DMS 273 (cell line): ENCODE data around the gene RHBG.
"Not testable (repeated sequence)": the region's sequence is repeated elsewhere in the genome, so short reads cannot be mapped to it uniquely, and the experiment has no call there.

Experiments
- DNase-seq: peaks from one replicate; lab custom pipeline; 2025; ENCODE audit not compliant: unreplicated experiment; lab: John Stamatoyannopoulos, UW

RHBG gene, protein sequence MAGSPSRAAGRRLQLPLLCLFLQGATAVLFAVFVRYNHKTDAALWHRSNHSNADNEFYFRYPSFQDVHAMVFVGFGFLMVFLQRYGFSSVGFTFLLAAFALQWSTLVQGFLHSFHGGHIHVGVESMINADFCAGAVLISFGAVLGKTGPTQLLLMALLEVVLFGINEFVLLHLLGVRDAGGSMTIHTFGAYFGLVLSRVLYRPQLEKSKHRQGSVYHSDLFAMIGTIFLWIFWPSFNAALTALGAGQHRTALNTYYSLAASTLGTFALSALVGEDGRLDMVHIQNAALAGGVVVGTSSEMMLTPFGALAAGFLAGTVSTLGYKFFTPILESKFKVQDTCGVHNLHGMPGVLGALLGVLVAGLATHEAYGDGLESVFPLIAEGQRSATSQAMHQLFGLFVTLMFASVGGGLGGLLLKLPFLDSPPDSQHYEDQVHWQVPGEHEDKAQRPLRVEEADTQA

GRCh38 chr1:156368889-156369684 lies at the start of gene RHBG:
Gene RHBG (plus strand): TSS chr1:156369211. CDS start chr1:156369250, 39 bp downstream.
- DNase-seq = peak; percentile 71

- DNase-seq = peak; percentile 56
Measured at GRCh38 chr1:156319664-156320063, 49.3 kb upstream of the RHBG start.

GRCh38 chr1:156320560-156320959 lies 48.5 kb upstream of the RHBG start:
- DNase-seq = no peak

GRCh38 chr1:156323179-156323578 lies 45.8 kb upstream of the RHBG start:
- DNase-seq = not testable (repeated sequence)

DNA sequence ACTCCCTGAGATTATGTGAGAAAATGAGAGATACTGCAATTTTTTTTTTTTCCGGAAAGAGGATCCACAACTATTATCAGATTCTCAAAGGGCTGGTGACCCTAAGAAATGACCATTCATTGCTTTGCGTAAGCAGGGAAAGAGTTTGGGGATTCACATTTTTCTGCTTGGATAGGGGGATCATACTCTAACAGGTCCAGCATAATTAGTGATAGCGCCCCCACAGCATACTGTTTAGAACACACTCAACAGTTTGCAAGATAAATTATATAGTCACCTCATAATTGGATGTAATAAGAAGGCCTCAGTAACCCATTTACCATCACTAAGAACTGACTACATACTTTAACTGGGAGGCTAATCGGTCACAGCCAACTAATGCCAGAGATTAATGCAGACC lies 32.8 kb upstream of the RHBG start:
- peak; percentile 55 for DNase-seq

DNA sequence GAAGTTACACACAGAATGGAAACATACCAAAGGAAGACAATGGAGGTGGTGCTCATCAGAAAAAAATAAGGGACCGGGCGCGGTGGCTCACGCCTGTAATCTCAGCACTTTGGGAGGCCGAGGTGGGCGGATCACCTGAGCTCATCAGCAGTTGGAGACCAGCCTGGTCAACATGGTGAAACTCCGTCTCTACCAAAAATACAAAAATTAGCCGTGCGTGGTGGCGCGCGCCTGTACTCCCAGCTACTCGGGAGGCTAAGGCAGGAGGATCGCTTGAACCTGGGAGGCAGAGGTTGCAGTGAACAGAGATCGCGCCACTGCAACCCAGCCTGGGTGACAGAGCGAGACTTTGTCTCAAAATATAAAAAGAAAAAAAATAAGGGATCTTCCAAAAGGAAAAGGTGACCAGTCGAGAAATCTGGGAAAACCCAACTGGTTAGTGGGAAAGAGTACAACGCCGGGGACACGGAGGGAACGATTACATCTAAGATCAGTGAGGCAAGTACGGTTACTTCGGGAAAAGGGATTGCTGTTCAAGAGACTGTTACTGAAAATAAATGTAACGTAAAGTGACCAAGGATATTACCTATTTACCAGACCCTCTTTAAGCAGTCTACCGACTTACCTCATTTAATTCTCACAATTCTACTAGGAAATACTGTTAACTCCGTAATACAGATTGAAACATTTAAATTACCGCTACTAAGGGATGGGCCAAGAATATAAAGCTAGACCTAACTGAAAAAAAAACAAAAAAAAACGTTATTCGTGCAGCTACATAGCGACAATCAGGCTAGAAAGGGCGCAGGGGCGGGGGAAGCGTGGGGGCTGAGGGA lies 31.7 kb upstream of the RHBG start:
- DNase-seq = peak; percentile 26

DNA sequence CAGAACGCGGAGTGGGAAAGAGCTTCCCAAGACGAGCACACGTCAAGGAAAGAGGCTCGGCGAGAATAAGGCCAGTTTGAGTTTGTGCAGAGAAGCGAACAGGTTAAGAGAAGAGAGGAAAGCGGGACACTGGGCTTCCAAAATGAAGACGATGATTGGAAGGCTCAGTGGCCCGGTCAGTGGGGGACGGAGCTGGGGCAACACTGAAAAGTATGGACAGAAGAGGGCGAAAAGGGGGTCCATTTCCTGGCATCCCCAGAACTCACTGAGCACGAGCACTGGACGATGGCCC lies 31.2 kb upstream of the RHBG start:
- peak; percentile 73 for DNase-seq

GRCh38 chr1:156338180-156338976 lies 30.6 kb upstream of the RHBG start, which contains the start of the genes CCT3 and TSACC:
Gene CCT3 (minus strand): TSS chr1:156338292. CDS start chr1:156338184, 108 bp downstream.
Gene TSACC (plus strand): TSS chr1:156338526. CDS start chr1:156339758, 1,232 bp downstream.
- peak; percentile 100 for DNase-seq

GRCh38 chr1:156342166-156342955 lies 26.6 kb upstream of the RHBG start:
- DNase-seq = no peak

GRCh38 chr1:156344409-156344808 lies 24.6 kb upstream of the RHBG start:
- DNase-seq = no peak

DNA sequence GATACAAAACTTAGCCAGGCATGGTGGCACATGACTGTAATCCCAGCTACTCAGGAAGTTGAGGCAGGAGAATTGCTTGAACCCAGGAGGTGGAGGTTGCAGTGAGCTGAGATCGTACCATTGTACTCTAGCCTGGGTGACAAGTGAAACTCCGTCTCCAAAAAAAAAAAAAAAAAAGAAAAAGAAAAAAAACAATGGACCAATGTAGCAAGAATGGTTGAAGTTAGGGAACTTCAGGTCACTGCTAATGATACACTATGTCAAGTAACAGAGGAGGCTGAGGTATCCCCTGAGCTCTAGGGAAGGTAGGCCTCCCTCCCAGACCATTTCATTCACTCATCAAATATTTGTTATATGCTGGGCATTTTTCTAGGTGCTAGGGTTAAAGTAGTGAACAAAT lies 23.0 kb upstream of the RHBG start:
- not testable (repeated sequence) for DNase-seq

DNA sequence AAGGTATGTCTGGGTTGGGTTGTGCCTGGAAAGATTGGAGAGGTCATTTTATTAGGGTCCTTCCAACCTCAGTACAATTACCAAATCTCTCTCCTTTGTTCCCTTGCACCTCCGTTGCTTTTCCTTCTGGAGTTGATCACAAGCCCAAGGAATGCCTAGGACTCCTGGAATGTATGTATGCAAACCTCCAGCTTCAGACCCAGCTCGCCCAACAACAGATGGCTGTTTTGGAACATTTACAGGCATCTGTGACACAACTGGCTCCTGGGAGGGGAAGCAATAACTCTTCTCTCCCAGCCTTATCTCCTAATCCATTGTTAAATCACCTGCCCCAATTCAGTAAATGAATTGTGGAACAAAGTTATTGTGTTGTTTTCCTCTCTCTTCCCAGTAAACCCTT lies 22.4 kb upstream of the RHBG start:
- DNase-seq = peak; percentile 78

DNA sequence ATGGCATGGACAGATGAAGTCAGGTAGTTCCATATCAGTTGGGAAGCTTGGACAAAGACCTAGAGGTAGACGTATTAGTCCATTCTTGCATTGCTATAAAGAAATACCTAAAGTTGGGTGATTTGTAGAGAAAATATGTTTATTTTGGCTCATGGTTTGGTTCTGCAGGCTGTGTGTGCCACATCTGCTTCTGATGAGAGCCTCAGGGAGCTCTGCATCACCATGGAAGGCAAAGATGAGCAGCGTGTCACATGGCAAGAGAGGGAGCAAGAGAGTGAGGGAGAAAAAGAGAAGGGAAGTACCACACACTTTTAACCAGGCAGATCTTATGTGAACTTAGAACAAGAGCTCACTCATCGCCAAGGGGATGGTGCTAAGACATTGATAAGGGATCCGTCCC lies 21.7 kb upstream of the RHBG start:
- DNase-seq = no peak

DNA sequence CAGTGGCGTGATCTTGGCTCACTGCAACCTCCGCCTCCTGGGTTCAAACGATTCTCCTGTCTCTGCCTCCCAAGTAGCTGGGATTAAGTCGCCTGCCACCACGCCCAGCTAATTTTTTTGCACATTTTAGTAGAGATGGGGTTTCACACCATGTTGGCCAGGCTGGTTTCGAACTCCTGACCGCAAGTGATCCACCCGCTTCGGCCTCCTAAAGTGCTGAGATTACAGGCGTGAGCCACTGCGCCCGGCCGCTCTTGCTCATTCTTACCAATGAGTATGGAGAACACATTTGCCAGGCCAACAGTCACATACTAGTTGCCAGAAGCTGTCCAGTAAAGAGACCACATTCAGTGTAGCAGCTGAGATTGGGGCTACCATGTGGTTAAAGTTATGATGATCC lies 16.5 kb upstream of the RHBG start:
- not testable (repeated sequence) for DNase-seq

DNA sequence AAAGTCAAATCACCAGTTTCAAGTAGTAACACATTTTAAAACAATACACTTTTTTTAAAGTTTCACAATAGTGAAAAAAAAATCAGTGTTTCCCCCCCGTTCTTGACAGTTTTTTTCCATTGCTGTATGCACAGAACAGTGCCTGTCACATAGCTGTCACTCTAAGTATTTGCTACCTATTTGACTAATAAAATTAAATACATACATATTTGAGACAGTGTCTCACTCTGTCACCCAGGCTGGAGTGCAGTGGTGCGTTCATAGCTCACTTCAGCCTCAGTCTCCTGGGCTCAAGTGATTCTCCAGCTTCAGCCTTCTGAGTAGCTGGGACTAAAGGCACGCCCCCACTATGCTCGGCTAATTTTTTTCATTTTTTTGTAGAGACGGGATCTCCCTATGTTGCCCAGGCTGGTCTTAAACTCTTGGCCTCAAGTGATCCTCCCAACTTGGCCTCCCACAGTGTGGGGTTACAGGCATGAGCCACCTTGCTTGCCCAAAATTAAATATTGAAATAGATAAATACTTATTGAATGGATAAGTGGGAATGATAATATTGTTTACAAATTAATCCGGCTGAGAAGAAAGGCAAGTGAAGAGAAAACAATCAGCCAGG lies 12.6 kb upstream of the RHBG start:
- DNase-seq = no peak

GRCh38 chr1:156356875-156357534 lies 12.0 kb upstream of the RHBG start:
- DNase-seq = peak; percentile 72

DNA sequence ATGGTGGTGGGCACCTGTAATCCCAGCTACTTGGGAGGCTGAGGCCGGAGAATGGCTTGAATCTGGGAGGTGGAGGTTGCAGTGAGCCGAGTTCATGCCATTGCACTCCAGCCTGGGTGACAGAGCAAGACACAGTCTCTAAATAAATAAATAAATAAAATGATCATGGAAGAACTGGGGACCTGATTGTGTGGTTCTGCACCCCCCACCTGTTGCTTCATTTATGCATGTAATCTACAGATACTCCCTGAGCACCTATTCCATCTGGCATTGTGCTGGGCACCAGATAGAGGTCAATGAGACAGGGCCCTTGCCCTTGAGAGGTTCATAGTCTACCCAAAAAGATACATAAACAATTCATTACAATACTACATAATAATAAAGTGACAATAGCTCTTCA lies 11.0 kb upstream of the RHBG start:
- no peak for DNase-seq

DNA sequence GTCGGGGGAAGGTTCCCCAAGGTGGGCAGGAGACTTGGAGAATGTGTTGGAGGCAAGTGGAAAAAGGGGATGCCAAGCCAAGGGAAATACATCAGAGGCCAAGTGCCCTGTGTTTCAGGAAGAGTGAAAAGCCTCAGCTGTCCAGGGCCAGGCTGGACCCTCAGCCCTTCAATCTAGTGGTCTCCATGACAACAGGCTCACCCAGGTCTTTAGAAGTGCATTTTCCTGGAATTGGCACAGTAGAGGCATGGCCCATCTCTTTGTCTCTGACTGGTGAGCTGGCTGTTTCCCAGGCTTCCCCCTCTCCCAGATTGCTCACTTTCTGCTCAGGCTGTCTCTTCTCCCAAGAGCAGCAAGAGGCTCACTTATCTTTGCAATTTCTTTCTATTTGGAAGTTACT lies 10.4 kb upstream of the RHBG start:
- DNase-seq = no peak

DNA sequence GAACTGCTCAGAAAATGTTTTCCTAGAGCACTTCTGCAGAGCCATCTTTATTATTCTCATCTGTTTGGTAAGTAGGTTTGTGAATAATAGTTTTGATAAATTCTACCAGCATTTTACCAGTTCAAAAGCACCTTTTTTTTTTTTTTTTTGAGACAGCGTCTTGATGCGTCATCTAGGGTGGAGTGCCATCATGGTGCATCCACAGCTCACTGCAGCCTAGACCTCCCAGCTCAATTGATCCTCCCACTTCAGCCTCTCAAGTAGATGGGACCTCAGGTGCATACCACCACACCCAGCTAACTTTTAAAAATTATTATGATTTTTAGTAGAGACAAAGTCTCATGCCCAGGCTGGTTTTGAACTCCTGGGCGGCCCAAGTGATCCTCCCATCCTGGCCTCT lies 9.8 kb upstream of the RHBG start:
- no peak for DNase-seq
